ENCODE data around the gene PANK1.

PANK1 gene

DNA sequence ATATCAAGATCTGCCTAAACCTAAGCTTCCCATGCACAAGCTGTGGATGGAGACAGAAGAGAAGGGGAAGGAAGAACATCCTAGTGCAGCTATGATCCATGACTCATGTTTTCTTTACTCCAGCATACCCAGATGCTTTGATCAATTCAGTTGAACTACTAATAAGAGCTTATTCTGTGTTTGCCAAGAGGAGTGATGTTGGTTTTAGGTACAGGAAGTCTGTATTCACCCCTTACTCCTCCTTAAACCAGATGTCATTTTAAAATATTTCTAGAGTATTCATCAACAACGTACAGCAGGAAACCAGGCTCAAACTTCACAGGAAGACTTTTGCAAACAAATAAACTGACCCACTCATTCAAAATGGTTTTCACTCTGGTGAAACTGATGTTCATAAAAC is 29.2 kb downstream of the PANK1 start:
- DNase-seq (ENCODE audit: low read depth): no peak

DNA sequence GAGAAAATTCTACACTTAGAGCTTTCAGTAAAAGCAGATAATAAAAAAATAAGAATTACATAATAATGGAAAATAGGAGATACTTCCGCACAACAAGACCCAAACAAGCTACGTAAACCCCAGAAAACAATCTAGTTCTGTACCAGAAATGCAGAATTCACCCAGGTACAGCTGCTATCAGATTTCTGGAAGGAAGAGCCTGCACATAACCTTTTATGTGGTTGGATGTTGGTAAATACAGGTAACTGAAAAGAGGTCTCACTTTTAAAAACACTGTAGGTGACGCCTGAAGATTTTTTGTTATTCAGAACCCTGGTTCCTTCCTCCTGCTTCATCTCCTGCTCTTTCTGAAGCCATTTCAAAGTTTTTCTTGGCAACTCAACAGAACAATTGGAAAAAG is 29.9 kb downstream of the PANK1 start:
- DNase-seq (ENCODE audit: low read depth): no peak

DNA sequence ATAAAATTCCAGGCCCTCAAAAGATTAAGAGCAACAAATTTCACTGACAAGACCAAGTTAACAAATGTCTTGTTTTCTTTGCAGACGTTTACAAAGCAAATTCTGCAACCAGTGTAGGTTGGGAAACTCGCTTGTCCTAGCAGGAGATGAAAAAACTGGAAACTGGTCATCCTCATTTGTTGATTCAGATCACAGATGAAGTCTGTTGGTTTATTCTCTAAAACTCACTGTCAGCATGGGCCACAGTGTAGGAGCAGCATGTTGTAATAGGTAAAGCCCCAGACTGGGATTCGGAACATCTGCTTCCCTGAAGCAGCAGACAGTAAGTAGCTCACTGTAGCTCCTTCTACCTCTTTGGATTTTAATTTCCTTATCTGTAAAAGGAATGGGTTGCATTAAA is 31.5 kb downstream of the PANK1 start:
- DNase-seq (ENCODE audit: low read depth): no peak

DNA sequence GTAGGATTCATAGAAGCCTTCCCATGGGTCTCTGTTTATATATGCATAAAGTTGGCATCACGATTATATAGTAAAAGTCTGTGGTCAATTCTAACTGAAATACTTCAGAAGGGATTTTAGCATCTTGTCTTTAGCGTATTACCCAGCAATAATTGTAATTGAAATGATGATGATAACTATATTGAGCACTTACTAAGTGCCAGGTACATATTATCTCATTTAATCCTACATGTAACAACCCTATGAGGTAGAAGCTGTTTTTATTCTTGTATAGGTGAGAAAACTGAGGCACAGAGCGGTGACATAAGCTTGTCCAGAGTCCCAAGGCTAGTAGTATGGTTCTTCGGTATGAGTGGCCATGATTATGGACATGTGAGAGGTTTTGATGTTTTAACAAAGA is 33.8 kb downstream of the PANK1 start:
- no peak for DNase-seq (ENCODE audit: low read depth)

DNA sequence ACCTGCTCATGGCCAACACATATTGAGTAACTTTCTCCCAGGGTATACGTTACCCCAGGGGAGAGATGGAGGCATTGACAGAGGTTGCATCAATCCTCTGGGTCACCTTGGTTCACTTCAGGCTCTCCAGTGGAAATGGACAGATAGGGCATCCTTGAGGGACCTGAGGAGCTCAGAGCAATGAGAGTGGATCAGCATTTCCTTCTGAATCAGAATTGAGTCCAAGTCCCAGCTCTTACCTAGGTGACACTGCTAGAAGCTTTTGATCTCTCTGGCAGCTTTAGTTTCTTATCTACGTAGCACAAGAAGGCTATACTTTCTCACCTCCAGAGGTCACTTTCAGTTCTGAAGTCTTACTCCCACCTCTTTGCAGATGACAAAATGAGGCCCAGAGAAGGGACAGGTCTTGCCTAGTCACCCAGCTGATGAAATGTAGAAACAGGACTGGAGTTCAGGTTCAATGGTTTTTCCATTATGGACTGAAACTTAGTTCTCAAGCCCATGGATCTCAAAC is 35.2 kb downstream of the PANK1 start:
- no peak for DNase-seq (ENCODE audit: low read depth)

DNA sequence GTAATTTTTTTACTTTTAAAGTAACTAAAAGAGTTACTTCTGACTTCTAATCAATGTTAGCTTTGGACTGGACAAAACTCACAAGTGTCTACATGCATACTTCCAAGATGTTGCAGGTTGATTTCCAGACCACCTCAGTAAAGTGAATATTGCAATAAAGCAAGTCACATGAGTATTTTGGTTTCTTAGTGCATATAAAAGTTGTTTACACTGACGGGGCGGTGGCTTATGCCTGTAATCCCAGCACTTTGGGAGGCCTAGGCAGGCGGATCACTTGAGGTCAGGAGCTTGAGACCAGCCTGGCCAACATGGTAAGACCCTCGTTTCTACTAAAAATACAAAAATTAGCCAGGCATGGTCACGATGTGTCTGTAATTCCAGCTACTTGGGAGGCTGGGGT is 40.8 kb downstream of the PANK1 start:
- DNase-seq (ENCODE audit: low read depth): no peak

DNA sequence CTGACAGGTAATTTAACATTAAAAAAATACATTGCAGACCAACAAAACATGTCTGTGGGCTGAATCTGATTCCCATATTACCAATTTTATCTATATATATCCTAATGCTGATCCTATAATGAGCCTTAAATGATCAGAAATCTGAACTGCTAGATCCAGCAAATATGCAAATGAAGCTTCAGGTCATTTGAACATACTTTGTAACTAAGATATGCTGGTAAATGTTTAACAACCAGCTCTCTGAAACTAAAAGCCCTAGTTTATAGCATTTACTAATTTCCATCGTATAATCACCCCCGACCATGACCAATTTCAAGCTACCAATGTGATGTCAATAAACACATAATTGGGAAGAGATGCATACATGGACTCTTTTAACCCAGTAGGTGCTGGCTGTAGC is 42.1 kb downstream of the PANK1 start:
- no peak for DNase-seq (ENCODE audit: low read depth)

DNA sequence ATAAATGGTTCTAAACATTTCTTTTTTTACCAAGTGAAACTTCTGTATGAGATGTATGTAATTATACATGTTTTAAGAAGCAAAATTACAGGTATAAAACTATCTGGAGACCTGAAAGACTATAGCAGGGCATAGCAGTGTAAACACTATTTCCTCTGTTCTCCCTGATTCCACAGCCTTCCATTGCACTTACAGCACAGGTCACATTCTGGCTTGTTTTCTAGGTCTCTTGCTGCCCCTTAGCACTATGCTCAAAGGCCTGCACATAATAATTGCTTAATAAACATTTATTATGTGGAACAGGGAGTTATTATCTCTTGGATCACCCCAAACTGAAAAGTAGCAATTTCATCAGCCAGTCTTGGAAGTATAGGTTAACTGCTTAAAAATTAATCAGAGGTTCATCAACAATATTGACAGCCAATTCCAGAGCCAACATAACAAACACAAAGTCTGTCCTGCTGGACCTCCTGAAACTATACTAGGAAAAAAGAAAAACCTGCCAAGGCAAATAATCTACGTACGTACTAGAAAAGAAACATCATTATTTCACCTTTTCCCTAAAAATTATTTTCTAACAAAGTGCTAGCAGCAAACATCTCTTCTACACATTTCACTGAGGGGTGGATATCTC is 43.2 kb downstream of the PANK1 start:
- DNase-seq (ENCODE audit: low read depth): no peak

DNA sequence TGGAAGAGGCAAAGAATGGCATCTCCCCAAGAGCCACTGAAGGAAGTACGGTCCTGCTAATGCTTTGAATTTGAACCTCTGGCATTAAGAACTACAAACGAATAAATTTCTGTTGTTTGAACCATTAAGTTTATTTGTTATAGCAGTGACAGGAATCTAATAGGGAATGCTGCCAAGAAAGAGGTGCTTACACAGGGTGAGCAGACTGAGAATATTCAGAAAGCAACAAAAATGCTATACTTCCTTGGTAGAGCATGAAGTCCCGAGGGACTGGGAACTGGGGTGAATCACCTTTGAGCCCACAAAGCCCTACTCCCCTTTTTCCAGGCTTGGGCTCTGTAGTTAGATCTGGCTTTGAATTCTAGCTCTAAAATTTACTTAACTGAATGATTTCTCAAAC is 45.0 kb downstream of the PANK1 start:
- no peak for DNase-seq (ENCODE audit: low read depth)

DNA sequence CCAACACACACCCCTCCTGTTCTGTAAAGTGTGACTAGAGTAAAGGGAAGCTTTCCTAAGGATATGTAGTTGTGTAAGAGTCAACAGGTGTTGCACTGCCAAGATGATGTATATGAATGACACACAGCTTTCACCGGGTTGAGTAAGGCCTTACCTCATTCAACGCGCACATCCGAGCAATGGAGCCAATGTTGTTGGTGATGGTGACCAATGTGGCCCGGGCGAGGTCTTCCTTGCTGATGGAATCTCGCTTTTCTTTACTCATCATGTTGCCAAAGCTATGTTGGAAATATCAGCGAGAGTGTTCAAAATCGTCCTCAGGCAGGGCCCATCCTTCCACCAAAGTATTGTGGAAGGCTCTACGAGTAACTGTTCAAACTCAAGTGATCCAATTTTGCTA is 52.0 kb downstream of the PANK1 start:
- DNase-seq (ENCODE audit: low read depth): no peak

DNA sequence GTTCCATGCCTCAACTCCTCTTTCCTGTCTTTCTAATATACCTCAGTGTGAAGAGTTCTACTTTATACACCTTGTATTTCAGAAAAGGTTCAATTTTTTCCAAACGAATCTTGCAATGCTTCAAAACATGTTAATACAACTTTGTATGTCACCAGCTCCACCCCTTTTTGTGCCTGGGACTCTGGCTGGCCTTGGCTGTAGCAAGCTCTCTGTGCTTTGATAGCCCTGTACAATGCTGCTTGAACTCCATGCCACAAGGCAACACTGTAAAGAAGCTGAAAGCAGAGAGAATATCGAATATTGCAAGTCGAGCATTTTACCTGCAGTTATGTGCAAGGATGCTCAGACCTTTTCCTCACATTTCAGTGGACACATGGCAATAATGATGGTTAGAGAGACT is 52.5 kb downstream of the PANK1 start:
- no peak for DNase-seq (ENCODE audit: low read depth)

DNA sequence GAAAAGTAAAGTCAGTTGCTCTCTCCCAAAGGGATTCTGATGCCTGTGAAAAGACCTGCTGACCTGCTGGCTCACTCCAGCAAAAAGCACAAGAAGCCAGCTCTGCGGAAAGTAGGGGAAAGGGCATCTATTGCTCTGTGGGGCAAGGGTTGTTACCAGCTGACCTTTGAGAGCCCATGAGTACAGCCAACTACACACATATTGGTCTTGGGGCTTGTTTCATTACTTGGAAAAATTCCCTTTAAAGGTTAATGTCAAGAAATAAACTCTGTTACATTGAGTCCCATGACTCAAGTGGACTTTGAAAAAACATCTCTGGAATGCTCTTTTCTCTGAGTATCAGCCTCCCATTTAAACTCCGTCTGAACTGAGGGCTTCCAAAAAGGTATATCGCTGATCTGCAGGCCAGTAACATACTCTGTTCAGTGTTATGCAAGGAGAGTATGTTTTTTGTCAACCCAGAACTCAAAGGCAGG is 53.2 kb downstream of the PANK1 start:
- no peak for DNase-seq (ENCODE audit: low read depth)

DNA sequence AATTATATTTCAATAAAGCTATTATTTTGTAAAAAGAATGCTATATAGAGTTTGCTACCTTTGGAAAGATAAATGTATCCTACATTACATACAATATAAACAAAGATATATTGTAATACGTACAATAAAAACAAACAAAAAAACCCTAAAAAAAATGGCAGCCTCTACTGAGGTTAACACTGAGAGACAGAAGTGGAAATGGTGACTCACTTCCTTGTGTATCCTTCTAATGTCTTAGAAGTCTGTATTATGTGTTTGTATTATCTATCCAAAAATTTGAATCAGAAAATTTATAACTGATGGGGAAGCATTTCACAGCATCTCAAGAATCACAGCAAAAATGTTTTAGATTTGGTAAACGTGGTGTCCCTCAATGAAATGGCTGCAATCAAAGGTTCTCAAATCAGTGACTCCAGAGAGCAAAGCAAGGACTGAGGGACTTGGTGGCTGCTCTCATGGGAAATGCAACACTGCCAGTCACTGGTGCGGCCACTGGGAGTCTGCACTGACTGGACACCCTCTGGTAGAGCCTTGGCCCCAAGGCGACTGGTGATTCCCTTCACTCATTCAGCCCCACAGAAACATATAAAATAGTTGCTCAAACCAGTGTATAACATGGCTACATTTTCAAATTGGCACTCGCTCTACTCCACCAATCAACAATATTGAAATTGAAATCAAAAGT is 53.8 kb downstream of the PANK1 start:
- DNase-seq (ENCODE audit: low read depth): no peak

DNA sequence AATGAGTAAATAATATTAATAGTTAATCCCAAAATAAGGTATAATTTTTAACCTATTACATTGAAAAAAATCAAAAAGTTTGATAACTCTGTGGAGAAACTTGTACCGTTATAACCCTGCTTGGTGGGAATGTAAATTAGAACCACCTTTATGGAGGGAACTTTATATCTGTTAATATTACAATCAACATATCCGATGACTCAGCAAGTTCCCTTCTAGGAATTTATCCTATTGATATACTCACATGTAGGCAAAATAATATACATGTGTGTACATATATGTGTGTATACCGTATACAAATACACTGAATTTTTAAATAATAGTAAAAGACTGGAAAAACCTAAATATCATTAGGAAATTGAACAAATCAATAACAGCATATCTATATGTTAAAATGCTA is 54.7 kb downstream of the PANK1 start:
- no peak for DNase-seq (ENCODE audit: low read depth)

DNA sequence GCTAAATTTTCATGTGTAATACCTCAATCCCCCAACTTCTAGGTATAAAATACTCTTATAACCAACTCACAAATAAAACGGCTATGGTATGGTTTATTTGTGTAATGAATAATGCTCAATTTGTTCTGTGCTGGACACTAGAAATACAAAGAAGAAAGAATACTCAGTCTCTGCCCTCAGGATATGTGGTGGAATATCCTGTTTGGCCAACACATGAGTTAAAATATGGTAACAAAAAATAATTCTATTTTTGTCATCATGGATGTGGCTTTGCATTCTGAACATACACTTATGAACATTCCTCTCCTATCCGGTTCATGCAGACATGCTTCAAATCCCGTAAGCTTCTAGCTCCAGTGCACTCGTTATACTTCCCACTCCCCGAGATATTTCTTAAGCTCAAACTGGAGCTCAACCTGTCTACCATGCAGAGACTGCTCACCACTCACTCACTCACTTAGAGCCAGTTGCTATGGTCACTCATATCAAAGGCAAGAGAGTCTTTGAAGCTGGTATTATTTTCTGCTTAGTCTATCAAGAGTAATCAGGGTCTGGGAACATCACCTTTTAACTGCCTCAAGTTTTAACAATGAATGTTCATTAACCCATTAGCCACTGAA is 55.8 kb downstream of the PANK1 start:
- DNase-seq (ENCODE audit: low read depth): no peak

DNA sequence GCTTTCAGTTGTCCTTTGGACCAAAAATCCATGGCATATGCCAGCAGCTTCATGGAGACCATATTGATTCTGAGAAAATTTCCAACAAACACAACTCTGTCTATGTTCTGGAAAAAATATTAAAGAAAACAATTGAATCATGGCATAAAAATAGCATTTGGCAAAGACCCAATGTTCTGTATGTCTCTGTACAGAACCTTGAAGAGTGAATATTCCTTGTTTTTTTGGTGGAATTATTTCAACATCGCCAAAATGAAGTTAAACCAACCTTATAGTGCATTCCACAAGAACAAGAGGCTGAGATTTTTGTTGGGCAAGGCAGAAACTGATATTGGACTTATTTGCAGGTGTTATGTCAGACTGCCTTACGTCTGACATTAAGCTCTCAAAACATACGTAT is 56.4 kb downstream of the PANK1 start:
- DNase-seq (ENCODE audit: low read depth): no peak

DNA sequence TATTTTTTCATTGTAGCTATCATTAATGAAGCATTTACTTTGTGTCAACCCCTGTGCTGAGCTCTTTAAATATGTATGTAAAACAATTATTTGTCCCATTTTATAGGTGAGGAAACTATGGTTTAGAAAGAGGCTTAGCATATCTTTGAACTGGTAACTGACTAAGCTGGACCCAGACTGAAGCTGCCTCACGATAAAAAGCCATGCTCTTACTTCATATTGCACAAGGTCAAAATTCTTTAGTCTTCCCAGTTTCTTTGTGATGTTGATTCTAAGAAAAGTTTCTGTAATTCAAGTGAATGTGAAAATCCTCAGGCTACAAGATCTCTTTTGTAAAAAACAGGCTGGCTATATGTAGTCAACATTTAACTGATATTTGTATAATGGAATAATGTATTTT is 63.0 kb downstream of the PANK1 start:
- no peak for DNase-seq (ENCODE audit: low read depth)

DNA sequence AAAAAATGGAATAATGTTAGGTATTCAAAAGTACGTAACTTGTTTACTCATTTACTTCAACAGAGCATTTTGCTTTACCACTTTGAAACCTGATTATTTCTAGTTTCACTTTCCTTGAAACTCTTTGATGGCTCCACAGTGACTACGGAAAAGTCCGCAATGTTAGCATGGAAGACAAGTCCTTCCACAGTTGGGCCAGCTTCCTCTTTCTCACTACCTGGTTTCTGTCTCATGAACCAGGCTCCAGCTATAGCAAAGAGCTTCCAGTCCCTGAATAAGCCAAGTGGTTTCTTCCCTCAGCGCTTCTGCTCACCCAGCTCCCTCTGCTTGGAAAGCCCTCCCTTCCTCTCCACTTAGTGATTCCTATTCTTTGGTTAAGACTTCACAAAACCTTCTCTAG is 64.8 kb downstream of the PANK1 start:
- no peak for DNase-seq (ENCODE audit: low read depth)

DNA sequence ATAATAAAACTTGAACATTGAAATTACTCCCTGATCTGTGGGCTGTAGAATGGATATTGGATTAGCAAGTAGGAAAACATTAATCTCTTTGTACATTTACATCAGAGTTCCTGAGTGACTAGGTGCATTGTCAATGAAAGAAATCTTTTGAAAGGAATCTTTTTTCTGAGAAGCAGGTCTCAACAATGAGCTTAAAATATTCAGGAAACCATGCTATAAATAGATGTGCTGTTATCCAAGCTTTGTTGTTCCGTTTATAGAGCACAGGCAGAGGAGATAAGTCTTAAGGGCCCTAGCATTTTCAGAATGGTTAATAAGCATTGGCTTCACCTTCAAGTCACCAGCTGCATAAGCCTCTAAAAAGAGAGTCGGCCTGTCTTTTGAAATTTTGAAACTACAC is 68.3 kb downstream of the PANK1 start:
- DNase-seq (ENCODE audit: low read depth): no peak

DNA sequence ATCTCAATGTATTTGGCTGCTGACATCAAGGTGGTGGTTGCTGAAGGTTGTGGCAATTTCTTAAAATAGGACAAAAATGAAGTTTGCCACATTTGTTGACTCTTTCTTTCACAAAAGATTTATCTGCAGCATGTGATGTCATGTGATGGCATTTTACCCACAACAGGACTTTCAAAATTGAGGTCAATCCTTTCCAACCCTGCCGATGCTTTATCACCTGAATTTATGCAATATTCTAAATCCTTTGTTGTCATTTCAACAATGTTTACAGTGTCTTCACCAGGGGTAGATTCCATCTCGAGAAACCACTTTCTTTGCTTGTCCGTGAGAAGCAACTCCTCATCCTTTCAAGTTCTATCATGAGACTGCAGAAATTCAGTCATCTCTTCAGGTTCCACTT is 69.0 kb downstream of the PANK1 start:
- DNase-seq (ENCODE audit: low read depth): no peak

DNA sequence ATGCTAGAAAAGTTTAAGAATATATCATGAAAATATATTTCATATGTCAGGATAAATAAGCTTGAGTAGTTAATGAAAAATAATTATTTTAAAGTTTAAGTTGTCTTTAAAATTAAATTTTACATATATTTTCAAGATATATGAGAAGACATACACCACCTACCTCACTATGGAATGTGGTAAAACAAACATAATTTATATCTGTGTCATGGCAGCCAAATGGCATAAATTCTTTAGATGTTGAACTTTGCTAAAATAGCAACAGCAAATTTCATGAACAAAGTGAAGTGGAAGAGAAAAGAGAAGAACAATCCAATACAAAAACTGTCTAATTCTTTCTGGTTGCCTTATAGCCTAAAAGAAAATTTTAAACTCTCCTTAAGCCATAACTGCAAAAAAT is 70.0 kb downstream of the PANK1 start:
- DNase-seq (ENCODE audit: low read depth): no peak

DNA sequence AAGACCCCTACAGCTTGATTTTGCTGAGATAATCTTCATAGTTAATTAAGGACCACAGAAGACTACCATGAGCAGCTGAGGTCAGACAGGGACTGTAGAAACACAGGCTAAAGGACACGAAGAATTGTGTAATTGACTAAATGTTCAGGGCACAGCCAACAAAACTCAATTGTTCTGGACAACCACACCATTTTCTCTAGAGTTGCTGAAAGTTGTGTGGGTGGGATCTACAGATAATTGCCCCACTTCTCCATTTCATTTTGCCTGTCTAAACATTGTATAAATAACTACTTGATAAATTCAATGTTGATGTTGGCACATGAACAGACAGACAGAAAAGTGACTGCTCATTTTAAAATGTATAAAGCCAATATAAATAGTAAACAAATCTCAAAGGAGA is 70.7 kb downstream of the PANK1 start:
- no peak for DNase-seq (ENCODE audit: low read depth)

DNA sequence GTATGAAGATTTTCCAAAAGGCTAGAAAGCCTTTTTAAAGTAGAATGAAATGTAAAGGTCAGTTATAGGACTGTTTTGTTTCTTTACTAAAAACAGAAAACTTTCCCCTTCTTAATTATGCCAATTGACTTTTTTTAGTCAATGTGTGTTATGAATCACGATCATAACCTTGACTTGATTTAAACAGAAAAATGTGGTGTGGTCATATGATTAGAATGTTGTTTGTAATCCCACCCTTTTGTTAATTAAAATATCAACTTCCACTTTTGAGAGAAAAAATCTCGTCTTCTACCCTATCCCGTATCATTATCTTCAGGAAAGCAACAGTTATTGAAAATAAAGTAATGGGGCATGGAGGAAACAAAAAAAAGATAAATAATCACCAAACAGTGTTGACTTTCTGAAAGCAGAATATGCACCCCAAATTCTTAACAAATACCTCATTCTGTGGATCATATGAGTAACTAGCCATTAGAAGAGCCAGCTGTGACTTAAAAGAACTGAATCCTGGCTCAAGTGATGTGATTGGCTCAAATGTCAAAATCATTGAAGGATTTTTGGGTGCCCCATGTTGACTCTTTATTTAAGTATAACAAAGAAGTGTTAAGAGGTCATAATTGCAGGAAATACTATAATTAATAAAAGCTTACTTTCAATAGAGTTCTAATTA is 77.3 kb downstream of the PANK1 start:
- DNase-seq (ENCODE audit: low read depth): no peak
